GM21447 (cell line): ENCODE measurements around the gene NR2F2.

Source experiments
- ATAC-seq: cut with Tn5 transposase; IDR thresholded peaks from one replicate; pipeline ENCODE4 v1.9.1; 2021; ENCODE audit not compliant: unreplicated experiment

Gene NR2F2

GRCh38 chr15:96331144-96331944 is 844 bp downstream of the NR2F2 start:
- peak; percentile 5 for ATAC-seq

- no peak for ATAC-seq
Observed at GRCh38 chr15:96331945-96332636, 1.6 kb downstream of the NR2F2 start.

GRCh38 chr15:96332637-96333121 is 2.2 kb downstream of the NR2F2 start:
- ATAC-seq, result no peak

- no peak for ATAC-seq
Observed at GRCh38 chr15:96333131-96334016, 2.9 kb downstream of the NR2F2 start.

- ATAC-seq, result no peak
Observed at GRCh38 chr15:96334017-96334704, 3.7 kb downstream of the NR2F2 start.

- ATAC-seq, result no peak
Observed at GRCh38 chr15:96334705-96335410, 4.4 kb downstream of the NR2F2 start.

- no peak for ATAC-seq
Observed at GRCh38 chr15:96335411-96336024, 5.0 kb downstream of the NR2F2 start.

GRCh38 chr15:96336108-96336595 is 5.7 kb downstream of the NR2F2 start:
- ATAC-seq, result no peak

- ATAC-seq, result no peak
Observed at GRCh38 chr15:96336596-96337364, 6.3 kb downstream of the NR2F2 start.

- no peak for ATAC-seq
Observed at GRCh38 chr15:96337365-96338023, 7.0 kb downstream of the NR2F2 start.

GRCh38 chr15:96338074-96338765 is 7.7 kb downstream of the NR2F2 start:
- ATAC-seq, result no peak

GRCh38 chr15:96338766-96339618 is 8.5 kb downstream of the NR2F2 start:
- ATAC-seq, result no peak

- no peak for ATAC-seq
Observed at GRCh38 chr15:96339619-96340347, 9.3 kb downstream of the NR2F2 start.

GRCh38 chr15:96340348-96340597 is 9.8 kb downstream of the NR2F2 start:
- no peak for ATAC-seq

GRCh38 chr15:96340598-96341512 is 10.4 kb downstream of the NR2F2 start:
- no peak for ATAC-seq
